ENCODE measurements around the gene CAPN11.
"Not testable (repeated sequence)": the region's sequence is repeated elsewhere in the genome, so short reads cannot be mapped to it uniquely, and the experiment has no call there.

CAPN11 gene

GRCh38 chr6:44225579-44226325 is 67.1 kb downstream of the CAPN11 start:
- in situ Hi-C loops (cut with MboI; ENCODE audit: low sequenced_read_pairs) = no loop called here

- in situ Hi-C loops (cut with MboI; ENCODE audit: low sequenced_read_pairs) = no loop called here
Observed at GRCh38 chr6:44226368-44227147, 67.9 kb downstream of the CAPN11 start.

- in situ Hi-C loops (cut with MboI; ENCODE audit: low sequenced_read_pairs) = no loop called here
Observed at GRCh38 chr6:44227148-44227793, 68.7 kb downstream of the CAPN11 start.

GRCh38 chr6:44228031-44228430 is 69.4 kb downstream of the CAPN11 start:
- in situ Hi-C loops (cut with MboI; ENCODE audit: low sequenced_read_pairs) = no loop called here

- in situ Hi-C loops (cut with MboI; ENCODE audit: low sequenced_read_pairs) = no loop called here
Observed at GRCh38 chr6:44228433-44228832, 69.8 kb downstream of the CAPN11 start.

- in situ Hi-C loops (cut with MboI; ENCODE audit: low sequenced_read_pairs) = no loop called here
Observed at GRCh38 chr6:44228836-44229235, 70.2 kb downstream of the CAPN11 start.

GRCh38 chr6:44229376-44230033 is 70.9 kb downstream of the CAPN11 start:
- in situ Hi-C loops (cut with MboI; ENCODE audit: low sequenced_read_pairs) = no loop called here

- in situ Hi-C loops (cut with MboI; ENCODE audit: low sequenced_read_pairs) = no loop called here
Observed at GRCh38 chr6:44230034-44230675, 71.5 kb downstream of the CAPN11 start.

GRCh38 chr6:44231426-44231825 is 72.8 kb downstream of the CAPN11 start:
- in situ Hi-C loops (cut with MboI; ENCODE audit: low sequenced_read_pairs) = not testable (repeated sequence)

GRCh38 chr6:44232676-44233566 is 74.3 kb downstream of the CAPN11 start:
- in situ Hi-C loops (cut with MboI; ENCODE audit: low sequenced_read_pairs) = no loop called here

GRCh38 chr6:44233567-44234100 is 75.0 kb downstream of the CAPN11 start:
- in situ Hi-C loops (cut with MboI; ENCODE audit: low sequenced_read_pairs) = no loop called here
